Measurements from ENCODE around the gene LRP10. TPM values are rescaled to one million over a fixed set of nuclear protein-coding genes. Genes with fewer than 3 reads are reported as not detected.

The LRP10 gene
- total and polyA plus RNA-seq, 2 of the 4 experiments (the other 2 are of a cell fraction): 25.1 to 118 TPM

- Histone ChIP-seq H3K23ac (ENCODE audit: low read depth, low read length) (no peak overlapping the region), H3K27ac (ENCODE audit: insufficient read depth, low read length) (no peak overlapping the region), H3K9ac (ENCODE audit: low read depth, low read length) (no peak overlapping the region), H3K4me1 (ENCODE audit: control insufficient read depth, insufficient read depth, low read length) (peaks cover 3% of the 10 kb centered on the region; the same call in 1 of the 2 replicates), H2BK120ac (ENCODE audit: low read depth, low read length) (no peak overlapping the region), H3K56ac (ENCODE audit: extremely low read depth, insufficient read depth, low read length) (no peak overlapping the region), H3K36me3 (ENCODE audit: control insufficient read depth, insufficient read depth, low read length) (peaks cover 52% of the 10 kb centered on the region), H3K79me1 (ENCODE audit: low read depth in 1 of 2, low read length in 2 of 2) (peaks cover 20 to 32% of the 10 kb centered on the region in 2 experiments; a peak in 3 of 4 replicates), H3K9me3 (ENCODE audit: control insufficient read depth, insufficient read depth, low read length) (no peaks in the 10 kb centered on the region), H4K20me1 (ENCODE audit: insufficient read depth, low read length) (peaks cover 5% of the 10 kb centered on the region), H4K91ac (ENCODE audit: insufficient read depth, low read depth, low read length) (no peak overlapping the region), H2BK20ac (ENCODE audit: low read depth, low read length) (no peak overlapping the region), H4K5ac (ENCODE audit: low read depth, low read length) (no peak overlapping the region), H3K4me3 (ENCODE audit: insufficient read depth, low read depth, low read length) (no peak overlapping the region), H2AK5ac (ENCODE audit: low read depth, low read length) (no peak overlapping the region), H3K18ac (ENCODE audit: low read depth, low read length) (no peak overlapping the region), H2BK15ac (ENCODE audit: low read depth, low read length) (no peak overlapping the region), H3K4ac (ENCODE audit: low read depth, low read length) (no peak overlapping the region), H2AK9ac (replicated peaks; ENCODE audit: low read depth, low read length, poor library complexity) (no peak overlapping the region), H4K8ac (ENCODE audit: low read depth in 2 of 2, low read length in 2 of 2) (no peak overlapping the region), H2BK5ac (ENCODE audit: low read depth, low read length, poor library complexity, severe bottlenecking) (no peak overlapping the region), H3K4me2 (ENCODE audit: low read depth, low read length) (no peak overlapping the region), H3K9me1 (ENCODE audit: insufficient read depth, low read length) (0 out of 2 replicates have a peak, but pooled peaks cover 3% of the 10 kb centered on the region), H3K27me3 (ENCODE audit: control insufficient read depth, insufficient read depth, low read length) (no peaks in the 10 kb centered on the region), H3K14ac (replicated peaks; ENCODE audit: low read depth, low read length) (no peak overlapping the region), H2AFZ (replicated peaks; ENCODE audit: low read length, poor library complexity) (no peak overlapping the region)
- CTCF ChIA-PET: no interaction called here
- 95% methylated on average over 11 of the region's 22 CpGs; no CpG with 5 or more reads in 1 of the 2 experiments for WGBS, 2 experiments (ENCODE audit: extremely low coverage in 2 of 2, insufficient read length in 1 of 2)
- in situ Hi-C loops (cut with MboI; ENCODE audit: low sequenced_read_pairs) (no loop called here), intact Hi-C loops (cut with micrococcal nuclease) (no loop called here), dilution Hi-C loops (cut with HindIII; ENCODE audit: low sequenced_read_pairs, unreplicated experiment) (no loop called here)
- ATAC-seq (ENCODE audit: low read depth): no peak
- BruUV-seq (replicated peaks): no TSS peak
- no peak for DNase-seq
- no peak for TF ChIP-seq SMC3 (IDR thresholded peaks at IDR 0.05; ENCODE audit: low read depth, low read length)
- TF ChIP-seq CEBPB (IDR thresholded peaks at IDR 0.05; ENCODE audit: low read depth, low read length): no peak
- no peak for TF ChIP-seq USF2 (IDR thresholded peaks at IDR 0.05; ENCODE audit: low read depth, low read length)
- no peak for TF ChIP-seq ELK1 (IDR thresholded peaks at IDR 0.05; ENCODE audit: borderline replicate concordance, low read depth, low read length)
- TF ChIP-seq MAFK (IDR thresholded peaks at IDR 0.05; ENCODE audit: low read depth, low read length): no peak
- no peak for TF ChIP-seq NFE2L2 (IDR thresholded peaks at IDR 0.05; ENCODE audit: low read depth, low read length)
- no peak for TF ChIP-seq CTCF (conservative IDR thresholded peaks at IDR 0.05; ENCODE audit: low read depth, low read length)
- no peak for TF ChIP-seq RCOR1 (IDR thresholded peaks at IDR 0.05; ENCODE audit: insufficient replicate concordance, low read length)
- TF ChIP-seq POLR2A (IDR thresholded peaks at IDR 0.05; ENCODE audit: low read depth, low read length): no peak
- TF ChIP-seq MAZ (IDR thresholded peaks at IDR 0.05; ENCODE audit: borderline replicate concordance, low read depth, low read length): no peak
- TF ChIP-seq CHD1 (IDR thresholded peaks at IDR 0.05; ENCODE audit: low read depth, low read length): no peak
- POLR2A ChIA-PET (ENCODE audit: unreplicated experiment): no interaction called here
Observed at GRCh38 chr14:22877000-22877501, 5.5 kb downstream of the LRP10 start.
